ENCODE measurements around the gene NAP1L4.

Gene NAP1L4

GRCh38 chr11:2982214-2982613, 9.9 kb downstream of the NAP1L4 start:
- TF ChIP-seq ZFX (IDR thresholded peaks at IDR 0.05; ENCODE audit: borderline replicate concordance) (no peak), CTCF (IDR thresholded peaks at IDR 0.05) (no peak)
- H3K27ac ChIP-seq: no peak overlapping the region

GRCh38 chr11:2981130-2981529, 11.0 kb downstream of the NAP1L4 start:
- no peak for TF ChIP-seq CTCF (IDR thresholded peaks at IDR 0.05)
- TF ChIP-seq ZFX (IDR thresholded peaks at IDR 0.05; ENCODE audit: borderline replicate concordance): no peak
- no peak overlapping the region for H3K27ac ChIP-seq

GRCh38 chr11:2980168-2980840, 11.8 kb downstream of the NAP1L4 start:
- no peak overlapping the region for H3K27ac ChIP-seq
- TF ChIP-seq ZFX (IDR thresholded peaks at IDR 0.05; ENCODE audit: borderline replicate concordance) (no peak), CTCF (IDR thresholded peaks at IDR 0.05) (no peak)

- no peak overlapping the region for H3K27ac ChIP-seq
- TF ChIP-seq ZFX (IDR thresholded peaks at IDR 0.05; ENCODE audit: borderline replicate concordance) (no peak), CTCF (IDR thresholded peaks at IDR 0.05) (no peak)
Measured at GRCh38 chr11:2977113-2977512, 15.0 kb downstream of the NAP1L4 start.

- TF ChIP-seq ZFX (IDR thresholded peaks at IDR 0.05; ENCODE audit: borderline replicate concordance) (no peak), CTCF (IDR thresholded peaks at IDR 0.05) (no peak)
- no peak overlapping the region for H3K27ac ChIP-seq
Measured at GRCh38 chr11:2976294-2977063, 15.7 kb downstream of the NAP1L4 start.

- no peak overlapping the region for H3K27ac ChIP-seq
- TF ChIP-seq CTCF (IDR thresholded peaks at IDR 0.05) (peak; percentile 41), ZFX (IDR thresholded peaks at IDR 0.05; ENCODE audit: borderline replicate concordance) (no peak)
Measured at GRCh38 chr11:2975594-2975993, 16.5 kb downstream of the NAP1L4 start.

GRCh38 chr11:2974272-2974671, 17.9 kb downstream of the NAP1L4 start:
- TF ChIP-seq ZFX (IDR thresholded peaks at IDR 0.05; ENCODE audit: borderline replicate concordance) (no peak), CTCF (IDR thresholded peaks at IDR 0.05) (no peak)
- H3K27ac ChIP-seq: no peak overlapping the region

Measured in 22Rv1 (cell line).